ACHN (cell line): ENCODE measurements around the gene PGAM2.

Experiments
- DNase-seq: peaks from one replicate; pipeline ENCODE4 v3.0.0-alpha.2; 2015
- in situ Hi-C: cut with HindIII; loops from 2 replicates; pipeline ENCODE4 v1.10.0; 2017; ENCODE audit warnings: low sequenced_read_pairs, low pct_ligation_motif_present, low pct_unique_long_range_greater_than_20kb

PGAM2 gene

DNA sequence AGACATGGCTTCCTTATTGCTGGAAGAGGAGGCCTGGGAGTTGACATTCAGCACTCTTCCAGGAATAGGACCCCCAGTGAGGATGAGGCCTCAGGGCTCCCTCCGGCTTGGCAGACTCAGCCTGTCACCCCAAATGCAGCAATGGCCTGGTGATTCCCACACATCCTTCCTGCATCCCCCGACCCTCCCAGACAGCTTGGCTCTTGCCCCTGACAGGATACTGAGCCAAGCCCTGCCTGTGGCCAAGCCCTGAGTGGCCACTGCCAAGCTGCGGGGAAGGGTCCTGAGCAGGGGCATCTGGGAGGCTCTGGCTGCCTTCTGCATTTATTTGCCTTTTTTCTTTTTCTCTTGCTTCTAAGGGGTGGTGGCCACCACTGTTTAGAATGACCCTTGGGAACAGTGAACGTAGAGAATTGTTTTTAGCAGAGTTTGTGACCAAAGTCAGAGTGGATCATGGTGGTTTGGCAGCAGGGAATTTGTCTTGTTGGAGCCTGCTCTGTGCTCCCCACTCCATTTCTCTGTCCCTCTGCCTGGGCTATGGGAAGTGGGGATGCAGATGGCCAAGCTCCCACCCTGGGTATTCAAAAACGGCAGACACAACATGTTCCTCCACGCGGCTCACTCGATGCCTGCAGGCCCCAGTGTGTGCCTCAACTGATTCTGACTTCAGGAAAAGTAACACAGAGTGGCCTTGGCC, 4.3 kb downstream of the PGAM2 start:
- DNase-seq: no peak
- in situ Hi-C loops: no loop called here

- in situ Hi-C loops: no loop called here
- no peak for DNase-seq
Measured at GRCh38 chr7:44060091-44060947, 5.0 kb downstream of the PGAM2 start.

GRCh38 chr7:44059219-44060090, 5.9 kb downstream of the PGAM2 start:
- no peak for DNase-seq
- in situ Hi-C loops: no loop called here

DNA sequence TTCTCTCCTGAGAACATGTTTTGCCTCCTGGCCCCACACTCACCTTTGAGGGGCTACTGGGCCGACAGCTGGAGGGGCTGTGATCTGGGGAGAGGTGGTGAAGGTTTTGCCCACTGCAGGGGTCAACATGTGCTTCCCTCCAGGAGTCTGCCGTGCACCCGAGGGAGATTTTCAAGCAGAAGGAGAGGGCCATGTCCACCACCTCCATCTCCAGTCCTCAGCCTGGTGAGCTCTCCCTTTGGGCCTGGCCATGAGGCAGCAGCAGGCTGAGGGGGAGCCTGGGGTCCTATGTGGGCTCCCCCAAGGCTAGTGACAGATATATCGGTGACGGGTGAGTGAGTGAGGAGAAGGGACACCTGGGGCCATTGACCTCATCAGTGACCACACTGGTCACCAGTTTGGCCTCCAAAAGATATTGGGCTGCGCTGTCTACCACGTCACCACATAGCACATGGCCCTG, 6.6 kb downstream of the PGAM2 start:
- DNase-seq: no peak
- in situ Hi-C loops: no loop called here

DNA sequence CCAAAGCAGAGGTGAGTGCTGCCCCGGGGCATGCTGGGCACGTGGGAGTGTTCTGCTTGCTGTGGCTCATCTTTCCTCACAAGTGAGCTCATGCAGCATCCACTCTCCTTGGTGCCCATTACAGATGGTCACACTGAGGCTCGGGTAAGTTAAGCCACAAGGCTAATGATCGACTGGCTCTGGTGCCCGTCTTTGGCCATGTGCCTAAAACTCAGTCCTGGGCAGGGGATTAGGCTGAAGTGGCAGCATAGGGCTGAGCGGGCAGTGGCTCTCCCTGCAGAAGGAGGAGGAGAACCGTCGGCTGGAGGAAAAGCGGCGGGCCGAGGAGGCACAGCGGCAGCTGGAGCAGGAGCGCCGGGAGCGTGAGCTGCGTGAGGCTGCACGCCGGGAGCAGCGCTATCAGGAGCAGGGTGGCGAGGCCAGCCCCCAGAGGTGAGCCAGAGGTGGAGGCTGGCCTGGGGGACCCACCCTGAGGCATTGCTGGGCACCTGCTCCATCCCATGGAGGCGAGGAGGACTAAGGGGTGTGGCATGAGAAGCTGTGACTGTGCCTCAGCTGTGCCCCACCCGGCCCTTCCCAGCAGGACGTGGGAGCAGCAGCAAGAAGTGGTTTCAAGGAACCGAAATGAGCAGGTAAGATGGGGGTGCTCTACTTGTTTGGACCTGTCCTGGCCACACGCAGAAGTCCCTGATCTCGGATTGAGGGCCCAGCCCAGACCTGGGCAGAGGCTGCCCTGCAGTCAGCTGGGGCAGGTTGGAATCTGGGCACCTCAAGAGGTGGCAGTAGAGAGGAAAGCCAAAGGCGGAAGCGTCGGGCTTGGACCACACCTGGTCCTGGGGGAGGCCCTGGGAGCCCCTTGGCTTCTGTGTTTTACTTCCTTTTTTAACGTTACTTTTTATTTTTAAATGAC, 7.3 kb downstream of the PGAM2 start:
- DNase-seq: no peak
- in situ Hi-C loops: no loop called here

DNA sequence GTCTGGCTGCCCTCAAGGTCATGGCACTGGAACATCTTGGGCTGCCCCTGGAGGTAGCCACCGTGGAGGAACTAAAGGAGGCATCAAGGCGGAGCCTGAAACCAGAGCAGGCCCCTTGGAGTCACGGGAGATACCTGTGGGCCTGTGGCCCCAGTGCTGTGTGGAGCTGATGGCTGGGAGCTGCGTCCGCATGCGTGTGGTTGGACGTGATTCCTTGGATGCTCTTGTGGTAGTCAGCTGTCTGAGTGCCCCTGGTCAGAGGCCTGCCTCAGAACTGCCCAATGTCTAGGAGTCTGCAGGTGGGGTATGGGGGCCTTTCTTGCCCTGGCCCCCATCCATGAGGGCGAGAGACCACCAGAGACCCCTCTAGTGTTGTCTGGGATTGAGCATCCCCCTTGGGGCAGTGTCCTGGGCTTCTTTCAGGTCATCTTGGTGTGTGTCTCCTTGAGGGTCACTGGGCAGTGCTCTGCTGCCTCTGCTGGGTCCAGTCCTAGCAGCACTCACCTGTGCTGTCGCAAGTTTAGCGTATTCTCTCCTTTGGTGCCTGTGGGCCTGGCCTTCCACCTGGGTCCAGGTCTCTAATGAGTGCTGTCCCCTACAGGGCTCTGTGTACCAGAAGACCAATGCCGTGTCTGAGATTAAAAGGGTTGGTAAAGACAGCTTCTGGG, 8.1 kb downstream of the PGAM2 start:
- DNase-seq: no peak
- in situ Hi-C loops: no loop called here

- no peak for DNase-seq
- in situ Hi-C loops: no loop called here
Measured at GRCh38 chr7:44056681-44057080, 8.7 kb downstream of the PGAM2 start.

DNA sequence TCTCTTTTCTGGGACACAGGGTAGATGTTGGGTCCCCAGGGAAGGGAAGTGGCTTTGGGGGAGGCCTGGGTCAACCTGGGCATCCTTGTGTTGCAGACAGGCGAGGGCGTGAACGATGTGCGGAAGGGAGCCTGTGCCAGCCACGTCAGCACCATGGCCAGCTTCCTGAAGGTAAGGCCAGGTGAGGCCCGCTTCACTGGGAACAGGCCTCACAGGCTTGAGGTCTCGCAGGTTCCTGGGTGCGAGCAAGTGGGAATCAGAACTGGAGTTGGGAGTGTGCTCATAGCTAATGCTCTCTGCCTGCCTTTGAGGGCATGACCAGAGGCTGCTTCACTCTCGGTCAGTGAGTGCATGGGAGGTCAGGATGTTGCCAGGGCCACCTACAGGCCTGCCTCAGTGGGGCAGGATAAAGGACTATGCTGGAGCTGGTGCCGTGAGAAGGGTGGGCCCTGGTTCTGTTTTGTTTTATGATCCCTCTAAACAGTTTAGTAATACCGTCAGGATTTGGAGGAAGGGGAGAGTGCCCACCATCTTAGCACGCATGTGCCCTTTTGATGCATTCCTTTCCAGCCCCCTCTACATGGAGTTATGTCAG, 12.5 kb downstream of the PGAM2 start:
- in situ Hi-C loops: no loop called here
- no peak for DNase-seq

DNA sequence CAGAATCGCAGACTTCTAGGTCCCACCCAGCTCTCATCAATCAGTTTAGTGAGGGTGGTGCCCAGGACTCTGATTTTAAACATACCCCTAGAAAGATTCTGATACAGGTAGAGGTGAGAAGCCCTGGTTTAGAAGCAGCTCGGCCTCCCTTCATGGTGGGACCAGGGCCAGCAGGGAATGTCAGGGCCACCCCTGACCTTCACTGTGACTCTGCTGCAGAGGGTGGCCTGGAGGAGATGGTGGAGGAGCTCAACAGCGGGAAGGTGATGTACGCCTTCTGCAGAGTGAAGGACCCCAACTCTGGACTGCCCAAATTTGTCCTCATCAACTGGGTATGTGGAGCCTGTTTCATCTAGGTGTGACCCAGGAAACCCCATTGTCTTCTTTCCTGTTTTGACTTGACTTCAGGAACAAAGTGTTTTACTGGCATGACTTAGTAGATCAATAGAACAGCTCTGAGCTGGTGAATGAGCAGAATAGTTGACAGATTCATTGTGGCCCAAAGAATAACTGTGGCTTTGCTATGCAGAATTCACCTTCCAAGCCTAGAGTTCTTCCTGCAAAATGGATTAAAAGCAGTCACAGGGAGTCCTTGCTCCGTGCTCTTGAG, 13.7 kb downstream of the PGAM2 start:
- DNase-seq: no peak
- in situ Hi-C loops: no loop called here

DNA sequence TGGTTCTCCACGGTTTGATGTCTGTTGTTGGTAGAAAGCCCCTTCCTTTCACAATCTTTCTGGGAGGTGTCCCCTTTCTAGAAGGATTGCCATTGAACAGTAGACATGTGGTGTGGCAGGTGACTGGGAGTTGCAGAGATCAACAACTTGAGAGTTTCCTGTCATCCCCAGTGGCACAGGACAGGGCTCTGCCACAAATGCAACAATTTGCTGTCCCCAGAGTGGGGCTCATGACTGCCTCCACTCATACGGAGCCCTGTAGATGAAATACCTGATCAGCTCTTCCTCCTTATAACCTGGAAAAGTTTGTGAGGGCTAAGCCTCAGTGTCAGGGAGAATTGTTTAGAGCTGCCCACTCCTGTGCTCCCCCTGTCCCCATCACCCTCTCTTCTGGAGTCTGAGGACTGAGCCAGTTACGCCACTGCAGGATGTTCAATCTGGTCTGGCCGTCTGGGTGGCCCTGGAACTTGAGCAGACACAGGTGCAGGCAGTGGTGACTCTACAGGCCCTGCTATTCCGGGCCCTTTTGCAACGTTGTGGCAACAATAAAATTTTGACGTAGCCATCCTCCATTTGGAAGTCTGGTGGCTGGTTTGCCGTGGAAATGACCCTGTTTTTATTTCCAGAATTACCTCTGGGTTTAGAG, 14.3 kb downstream of the PGAM2 start:
- no peak for DNase-seq
- in situ Hi-C loops: no loop called here

- no peak for DNase-seq
- in situ Hi-C loops: no loop called here
Measured at GRCh38 chr7:44050121-44050914, 15.0 kb downstream of the PGAM2 start.

- in situ Hi-C loops: no loop called here
Measured at GRCh38 chr7:44048031-44048795, 17.2 kb downstream of the PGAM2 start.

DNA sequence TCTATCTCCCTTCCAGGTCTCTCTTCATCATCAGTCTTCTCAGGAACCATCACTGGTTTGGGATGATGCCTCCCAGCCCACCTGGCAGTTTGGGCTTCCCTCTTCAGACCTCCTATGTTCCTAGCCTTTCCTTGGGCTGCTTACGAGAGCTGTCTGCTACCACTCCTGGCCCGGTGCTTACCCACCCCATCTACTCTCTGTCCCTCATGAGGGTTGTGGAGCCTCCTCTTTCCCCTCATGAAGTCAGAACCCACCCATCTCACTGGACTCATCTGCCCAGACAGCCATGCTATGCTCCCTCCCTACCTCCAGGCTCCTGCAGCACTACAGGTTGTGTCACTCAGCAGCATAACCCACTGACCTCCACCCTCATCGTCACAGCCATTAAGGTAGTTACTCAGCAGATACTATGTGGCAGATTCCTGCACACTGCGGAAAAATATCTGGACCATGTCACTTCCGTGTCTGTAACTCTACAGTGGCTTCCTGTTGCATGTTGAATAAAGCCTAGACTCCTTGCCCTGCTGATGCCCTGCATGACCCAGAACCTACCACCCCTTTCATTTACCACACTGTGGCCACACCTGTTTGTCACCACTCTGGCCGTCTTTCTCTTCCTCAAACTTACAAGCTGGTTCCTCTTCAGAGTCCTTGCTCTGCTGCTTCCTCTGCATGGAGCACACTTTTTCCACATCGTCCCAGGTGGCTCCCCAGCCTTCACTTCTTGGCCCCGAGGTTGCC, 18.9 kb downstream of the PGAM2 start:
- DNase-seq: no peak
- in situ Hi-C loops: no loop called here

More at GRCh38 chr7:44048031-44048795, 17.2 kb downstream of the PGAM2 start:
- no peak for DNase-seq

- in situ Hi-C loops: no loop called here
- DNase-seq: no peak
Measured at GRCh38 chr7:44045226-44046014, 19.9 kb downstream of the PGAM2 start.
